ENCODE measurements around the gene SMOC2. TPM values are rescaled to one million over a fixed set of nuclear protein-coding genes. Genes with fewer than 3 reads are reported as not detected.

The SMOC2 gene
- total RNA-seq, 4 donors from 2014 or later: 9.0 to 25.7 (median 15.2) TPM

- Histone ChIP-seq H3K4me1 (peaks cover 0 to 12% of the 10 kb centered on the region in 2 donors), H3K9me3 (no peaks in the 10 kb centered on the region), H3K36me3 (no peaks in the 10 kb centered on the region), H3K27ac (no peak overlapping the region), H3K27me3 (no peaks in the 10 kb centered on the region), H3K4me3 (replicated peaks in 1 of 3) (no peak overlapping the region)
- 81 to 88% methylated on average over 21 to 31 of the region's 31 CpGs for WGBS, 2 donors
- intact Hi-C loops (cut with DNase I): no loop called here
- DNase-seq: no peak
- TF ChIP-seq POLR2A (IDR thresholded peaks at IDR 0.05): no peak
- no peak for TF ChIP-seq CTCF (IDR thresholded peaks at IDR 0.05)
Measured at GRCh38 chr6:168456907-168457652, 16.1 kb downstream of the SMOC2 start.

DNA sequence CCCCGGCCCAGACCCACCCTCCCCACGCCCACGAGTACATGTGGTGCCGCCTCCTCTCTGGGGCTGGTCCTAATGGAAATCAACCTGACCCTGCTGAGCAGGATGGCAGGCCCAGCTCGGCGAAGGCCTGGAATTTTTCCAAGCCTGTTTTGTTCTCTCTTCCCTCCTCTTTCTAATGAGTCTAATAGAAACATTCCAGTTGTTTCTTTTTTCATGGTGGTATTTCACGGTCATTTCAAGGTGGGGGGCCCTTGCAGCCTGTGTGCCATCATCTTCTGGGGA, 16.6 kb downstream of the SMOC2 start:
- Histone ChIP-seq H3K9me3 (no peaks in the 10 kb centered on the region), H3K4me3 (replicated peaks in 1 of 3) (no peak overlapping the region), H3K27ac (no peak overlapping the region), H3K27me3 (no peaks in the 10 kb centered on the region), H3K36me3 (no peaks in the 10 kb centered on the region), H3K4me1 (peaks cover 0 to 7% of the 10 kb centered on the region in 2 donors)
- DNase-seq: no peak
- 57 to 59% methylated on average over 7 of the region's 7 CpGs for WGBS, 2 donors
- TF ChIP-seq POLR2A (IDR thresholded peaks at IDR 0.05): no peak
- TF ChIP-seq CTCF (IDR thresholded peaks at IDR 0.05): no peak
- intact Hi-C loops (cut with DNase I): no loop called here

DNA sequence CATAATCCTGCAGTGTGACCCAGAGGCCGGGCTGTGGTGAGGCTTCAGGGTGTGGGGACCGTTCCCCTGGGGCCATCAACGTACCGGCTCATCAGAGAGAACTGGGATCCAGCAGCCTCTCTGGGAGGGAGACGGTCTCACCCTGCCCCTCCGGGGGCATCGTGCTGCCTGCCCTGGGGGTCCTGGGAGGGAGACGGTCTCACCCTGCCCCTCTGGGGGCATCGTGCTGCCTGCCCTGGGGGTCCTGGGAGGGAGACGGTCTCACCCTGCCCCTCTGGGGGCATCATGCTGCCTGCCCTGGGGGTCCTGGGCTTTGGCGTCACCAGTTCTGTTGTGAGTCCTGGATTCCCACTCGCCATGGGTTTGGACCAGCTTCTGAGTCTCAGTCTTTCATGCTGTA, 17.1 kb downstream of the SMOC2 start:
- no peak for DNase-seq
- no peak for TF ChIP-seq CTCF (IDR thresholded peaks at IDR 0.05)
- no peak for TF ChIP-seq POLR2A (IDR thresholded peaks at IDR 0.05)
- Histone ChIP-seq H3K4me3 (replicated peaks in 1 of 3) (no peak overlapping the region), H3K27ac (no peak overlapping the region), H3K27me3 (no peaks in the 10 kb centered on the region), H3K4me1 (peaks cover 0 to 2% of the 10 kb centered on the region in 2 donors), H3K36me3 (no peaks in the 10 kb centered on the region), H3K9me3 (no peaks in the 10 kb centered on the region)
- intact Hi-C loops (cut with DNase I): no loop called here
- 87 to 100% methylated on average over 2 to 7 of the region's 12 CpGs for WGBS, 2 donors

DNA sequence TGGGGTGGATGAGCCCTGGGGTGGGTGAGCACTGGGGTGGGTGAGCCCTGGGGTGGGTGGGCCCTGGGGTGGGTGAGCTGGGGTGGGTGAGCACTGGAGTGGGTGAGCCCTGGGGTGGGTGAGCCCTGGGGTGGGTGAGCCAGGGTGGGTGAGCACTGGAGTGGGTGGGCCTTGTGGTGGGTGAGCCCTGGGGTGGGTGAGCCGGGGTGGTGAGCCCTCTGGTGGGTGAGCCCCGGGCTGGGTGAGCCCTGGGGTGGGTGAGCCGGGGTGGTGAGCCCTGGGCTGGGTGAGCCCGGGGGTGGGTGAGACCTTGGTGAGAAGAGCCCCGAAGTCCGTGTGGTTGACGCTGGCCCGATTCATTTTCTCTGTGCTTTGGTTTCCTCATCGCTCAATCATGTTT, 18.6 kb downstream of the SMOC2 start:
- no peaks in the 10 kb centered on the region for H3K4me1 ChIP-seq
- intact Hi-C loops (cut with DNase I): no loop called here

More for the DNA sequence above, 18.6 kb downstream of the SMOC2 start:
- Histone ChIP-seq H3K27ac (no peak overlapping the region), H3K9me3 (no peaks in the 10 kb centered on the region), H3K4me3 (replicated peaks in 1 of 3) (no peak overlapping the region), H3K27me3 (no peaks in the 10 kb centered on the region), H3K36me3 (no peaks in the 10 kb centered on the region)
- DNase-seq: no peak
- WGBS, 2 donors: 96 to 99% methylated on average over 9 of the region's 9 CpGs
- no peak for TF ChIP-seq POLR2A (IDR thresholded peaks at IDR 0.05)
- no peak for TF ChIP-seq CTCF (IDR thresholded peaks at IDR 0.05)

Data from thyroid gland (tissue), 4 donors.